GM20000 (cell line): ENCODE measurements around the gene TSPAN5.

Experiments used
- DNase-seq: peaks from one replicate; pipeline ENCODE4 v3.0.0; 2012; ENCODE audit warnings: low spot score
- TF ChIP-seq, protein P1 (sequence below): IDR thresholded peaks from 2 replicates; pipeline ENCODE4 v1.5.1; 2012; ENCODE audit warnings: mild to moderate bottlenecking, control low read depth; ENCODE audit errors: extremely low read depth, missing control alignments

Gene TSPAN5

DNA sequence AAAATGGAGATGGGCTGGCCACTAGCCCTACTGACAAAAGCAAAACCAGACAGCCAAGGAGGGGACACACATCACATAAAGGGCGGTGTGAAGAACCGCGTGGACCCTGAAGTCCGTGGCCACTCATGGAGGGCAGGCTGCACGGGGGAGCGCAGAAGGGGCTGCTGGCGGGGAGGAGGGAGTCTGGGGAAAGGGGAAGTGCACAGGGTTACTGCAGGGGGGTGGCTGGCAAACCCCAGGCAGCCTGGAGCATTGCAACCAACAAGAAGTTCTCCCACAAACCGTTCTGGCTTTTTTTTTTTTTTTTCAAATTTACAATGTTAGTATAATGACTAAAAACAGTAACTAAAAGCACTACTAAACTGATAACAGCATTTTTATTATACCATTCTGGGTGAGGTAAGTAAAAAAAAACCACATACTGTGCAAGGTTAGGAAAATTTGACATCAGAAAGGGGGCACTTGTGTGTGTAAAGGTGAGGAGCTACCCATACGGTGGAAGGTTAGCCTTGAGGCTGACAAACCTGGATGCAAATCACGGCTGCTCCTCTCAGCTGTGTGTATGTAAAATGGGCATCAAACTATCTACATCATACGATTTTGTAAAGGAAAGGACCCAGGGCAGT is 87.1 kb downstream of the TSPAN5 start:
- TF ChIP-seq, protein P1, sequence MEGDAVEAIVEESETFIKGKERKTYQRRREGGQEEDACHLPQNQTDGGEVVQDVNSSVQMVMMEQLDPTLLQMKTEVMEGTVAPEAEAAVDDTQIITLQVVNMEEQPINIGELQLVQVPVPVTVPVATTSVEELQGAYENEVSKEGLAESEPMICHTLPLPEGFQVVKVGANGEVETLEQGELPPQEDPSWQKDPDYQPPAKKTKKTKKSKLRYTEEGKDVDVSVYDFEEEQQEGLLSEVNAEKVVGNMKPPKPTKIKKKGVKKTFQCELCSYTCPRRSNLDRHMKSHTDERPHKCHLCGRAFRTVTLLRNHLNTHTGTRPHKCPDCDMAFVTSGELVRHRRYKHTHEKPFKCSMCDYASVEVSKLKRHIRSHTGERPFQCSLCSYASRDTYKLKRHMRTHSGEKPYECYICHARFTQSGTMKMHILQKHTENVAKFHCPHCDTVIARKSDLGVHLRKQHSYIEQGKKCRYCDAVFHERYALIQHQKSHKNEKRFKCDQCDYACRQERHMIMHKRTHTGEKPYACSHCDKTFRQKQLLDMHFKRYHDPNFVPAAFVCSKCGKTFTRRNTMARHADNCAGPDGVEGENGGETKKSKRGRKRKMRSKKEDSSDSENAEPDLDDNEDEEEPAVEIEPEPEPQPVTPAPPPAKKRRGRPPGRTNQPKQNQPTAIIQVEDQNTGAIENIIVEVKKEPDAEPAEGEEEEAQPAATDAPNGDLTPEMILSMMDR = no peak
- DNase-seq = no peak

- no peak for DNase-seq
- TF ChIP-seq, protein P1 = no peak
These were observed 88.1 kb downstream of the TSPAN5 start for GRCh38 chr4:98570151-98570797.

DNA sequence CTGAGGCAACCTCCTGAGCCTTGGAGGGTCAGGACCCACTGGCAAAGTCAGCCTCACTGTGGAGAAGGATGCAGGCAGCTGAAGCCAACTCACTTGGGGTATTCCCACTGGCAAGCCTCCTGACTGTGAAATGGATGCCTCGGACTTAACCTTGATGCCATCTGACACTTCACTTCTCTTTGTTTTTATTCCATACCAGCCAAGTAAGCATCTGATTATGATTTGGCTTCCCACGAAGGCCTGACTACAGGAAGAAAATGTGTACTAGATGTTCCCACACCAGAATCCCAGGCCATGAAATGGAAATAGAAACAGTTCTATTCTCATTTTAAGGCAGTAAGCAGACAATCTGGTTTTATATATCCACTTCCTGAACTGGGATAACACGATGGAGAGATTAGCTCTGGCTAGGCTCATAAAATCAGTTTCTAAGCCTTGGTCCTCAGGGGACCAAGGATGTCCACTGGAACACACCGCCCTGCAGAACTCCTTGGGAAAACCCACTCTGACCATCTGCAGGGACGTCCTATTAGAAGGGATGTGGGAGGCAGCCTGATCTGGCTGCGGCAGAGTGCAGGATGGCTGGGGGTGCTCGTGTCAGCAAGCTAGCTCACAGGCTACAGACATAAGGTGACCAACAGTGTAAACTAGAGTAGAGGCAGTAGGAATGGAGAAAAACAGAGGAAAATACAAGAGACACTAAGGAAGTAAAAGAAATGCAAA is 89.3 kb downstream of the TSPAN5 start:
- TF ChIP-seq, protein P1 = no peak
- no peak for DNase-seq

DNA sequence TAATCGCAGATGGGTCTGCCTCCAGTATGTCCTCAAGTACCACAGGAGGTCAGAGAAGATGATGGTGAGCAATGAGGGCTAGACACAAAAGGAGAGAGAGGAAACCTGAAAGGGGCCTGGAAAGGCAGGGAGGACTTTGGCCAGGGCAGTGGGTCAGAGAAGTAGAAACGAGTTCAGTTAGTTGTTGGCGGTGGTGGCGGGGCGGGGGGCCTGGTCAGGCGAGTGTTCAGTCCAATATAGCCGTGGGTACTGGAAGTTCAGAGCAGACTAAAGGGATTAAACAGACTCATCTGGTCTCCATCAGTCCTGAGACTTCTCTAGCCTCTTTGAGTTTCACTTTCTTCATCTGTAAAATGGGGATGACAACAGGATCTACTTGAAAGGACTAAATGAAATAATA is 90.8 kb downstream of the TSPAN5 start:
- DNase-seq = no peak
- TF ChIP-seq, protein P1 = no peak

- no peak for DNase-seq
- TF ChIP-seq, protein P1 = no peak
These were observed 91.9 kb downstream of the TSPAN5 start for GRCh38 chr4:98566361-98567008.

- TF ChIP-seq, protein P1 = no peak
- no peak for DNase-seq
These were observed 92.6 kb downstream of the TSPAN5 start for GRCh38 chr4:98565681-98566301.
